H1 (cell line): ENCODE results near the gene ADAMTS4. TPM values are rescaled to one million over a fixed set of nuclear protein-coding genes. Genes with fewer than 3 reads are reported as not detected.

Source experiments
- BRCA1 ChIP-seq: IDR thresholded peaks from 2 replicates; pipeline ENCODE4 v1.6.1; 2012; ENCODE audit warnings: low read depth, low read length, improper control_type of control experiment
- CTBP2 ChIP-seq: IDR thresholded peaks from 2 replicates; pipeline ENCODE4 v1.7.0; 2011; ENCODE audit warnings: borderline replicate concordance, mild to moderate bottlenecking, moderate library complexity, mixed read lengths, low read length; ENCODE audit not compliant: insufficient read depth, insufficient read length
- CTCF ChIP-seq, 3 experiments: IDR thresholded peaks; 1 replicate in 2 of 3; 2 replicates in 1 of 3; pipeline versions ENCODE4 v1.5.1 to v1.6.1; 2011; ENCODE audit warnings: low read length in 3 of 3, mild to moderate bottlenecking in 3 of 3, inconsistent platforms in 2 of 3, low read depth in 1 of 3, moderate library complexity in 1 of 3; ENCODE audit not compliant: insufficient read depth in 1 of 3; ENCODE audit errors: control extremely low read depth in 1 of 3
- EGR1 ChIP-seq: IDR thresholded peaks from 2 replicates; pipeline ENCODE4 v1.6.1; 2011; ENCODE audit warnings: low read depth, low read length, borderline replicate concordance
- KDM5A ChIP-seq: fragments of 200-600 bp; IDR thresholded peaks from 2 replicates; pipeline ENCODE4 v1.7.1; 2012; ENCODE audit warnings: mild to moderate bottlenecking, low read length, inconsistent platforms, mixed read lengths
- NRF1 ChIP-seq: IDR thresholded peaks from 2 replicates; pipeline ENCODE4 v1.6.1; 2011; ENCODE audit warnings: mild to moderate bottlenecking, low read depth, low read length, improper control_type of control experiment
- POLR2AphosphoS5 ChIP-seq: IDR thresholded peaks from 2 replicates; pipeline ENCODE4 v1.6.1; 2011; ENCODE audit warnings: low read depth, low read length
- SUZ12 ChIP-seq: fragments of 200-600 bp; sonication (generic); IDR thresholded peaks from 2 replicates; pipeline ENCODE4 v1.6.1; 2012; ENCODE audit warnings: mild to moderate bottlenecking, inconsistent platforms, low read length, moderate library complexity, mixed read lengths
- TAF1 ChIP-seq: IDR thresholded peaks from 2 replicates; pipeline ENCODE4 v1.6.1; 2011; ENCODE audit warnings: mild to moderate bottlenecking, low read depth, low read length
- polyA plus RNA-seq, 7 experiments: library from polyadenylated mRNA; depleted of rRNA in 3 of 7; stranded (reverse) in 5 of 7; unstranded in 2 of 7; fragments of >200 nt in 5 of 7; fragments of 200-250 nt in 2 of 7; gene quantifications; 1 replicate in 5 of 7; 2 replicates in 1 of 7; 4 replicates in 1 of 7; pipeline versions ENCODE4 v1.2.1 to v1.2.3, GENCODE V29; 2011 to 2013; ENCODE audit warnings: missing spikeins in 2 of 7, mixed read lengths in 2 of 7
- total RNA-seq: library from RNA; stranded (reverse); fragmentation: NEBNext Ultra II Directional; extraction: Animal tissue kit (Norgen Biotek cat#: 25700); gene quantifications from 2 replicates; pipeline ENCODE4 v1.2.1, GENCODE V29; 2021

The ADAMTS4 gene
- total and polyA plus RNA-seq, 2 of the 8 experiments (the other 6 are each of a cell fraction or from before 2014, with no cell fraction given), result 4.6 to 7.2 TPM

DNA sequence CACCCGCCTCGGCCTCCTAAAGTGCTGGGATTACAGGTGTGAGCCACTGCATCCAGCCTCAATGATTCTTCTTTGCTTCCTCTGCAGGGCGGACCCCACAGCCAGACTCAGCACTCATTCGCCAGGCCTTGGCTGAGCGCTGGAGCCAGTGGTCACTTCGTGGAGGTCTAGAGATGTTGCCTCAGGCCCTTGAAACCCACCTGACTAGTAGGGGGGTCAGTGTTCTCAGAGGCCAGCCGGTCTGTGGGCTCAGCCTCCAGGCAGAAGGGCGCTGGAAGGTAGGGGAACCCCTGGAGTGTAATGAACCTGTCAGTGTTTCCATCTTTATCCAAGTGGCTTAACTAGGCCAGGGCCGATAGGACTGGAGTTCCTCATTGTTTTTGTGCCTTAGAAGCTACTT is 29.9 kb downstream of the ADAMTS4 start (continued):
- TF ChIP-seq CTCF (IDR thresholded peaks at IDR 0.05; ENCODE audit: control extremely low read depth in 1 of 3, insufficient read depth in 1 of 3, low read depth in 1 of 3, low read length in 3 of 3) (no peak), NRF1 (no peak), SUZ12 (no peak), TAF1 (no peak), EGR1 (no peak), CTBP2 (no peak), KDM5A (no peak), BRCA1 (no peak), POLR2AphosphoS5 (no peak)
